ENCODE results near the gene ZNF668. TPM values are rescaled to one million over a fixed set of nuclear protein-coding genes. Genes with fewer than 3 reads are reported as not detected.

The ZNF668 gene
- total RNA-seq, 1 donor from 2014 or later, result 5.3 TPM

Other genes starting within 250 kb of the ZNF668 start
- gene BCL7C, start 180.2 kb downstream of the ZNF668 start, total RNA-seq, result 29.6 TPM
- not detected for gene CTF1, start 177.6 kb downstream of the ZNF668 start, total RNA-seq
- 56.1 TPM for gene FBXL19, start 150.7 kb downstream of the ZNF668 start, total RNA-seq
- 5.5 TPM for gene ORAI3, start 125.2 kb downstream of the ZNF668 start, total RNA-seq
- gene SETD1A, start 116.5 kb downstream of the ZNF668 start, total RNA-seq, result 1.6 TPM
- gene HSD3B7, start 89.0 kb downstream of the ZNF668 start, total RNA-seq, result 2.5 TPM
- gene STX1B, start 63.6 kb downstream of the ZNF668 start, total RNA-seq, result 12.0 TPM
- gene STX4, start 40.7 kb downstream of the ZNF668 start, total RNA-seq, result 11.5 TPM
- gene ZNF646, start 182 bp upstream of the ZNF668 start, total RNA-seq, result 16.5 TPM
- 2.2 TPM for gene PRSS53, start 14.7 kb upstream of the ZNF668 start, total RNA-seq
- gene VKORC1, start 20.6 kb upstream of the ZNF668 start, total RNA-seq, result 30.7 TPM
- 12.6 TPM for gene BCKDK, start 34.1 kb upstream of the ZNF668 start, total RNA-seq
- 41.2 TPM for gene KAT8, start 43.4 kb upstream of the ZNF668 start, total RNA-seq
- not detected for gene PRSS8, start 61.5 kb upstream of the ZNF668 start, total RNA-seq
- gene PRSS36, start 75.8 kb upstream of the ZNF668 start, total RNA-seq, result not detected
- 50.4 TPM for gene FUS, start 105.9 kb upstream of the ZNF668 start, total RNA-seq
- gene PYCARD, start 128.5 kb upstream of the ZNF668 start, total RNA-seq, result 6.6 TPM
- gene TRIM72, start 139.9 kb upstream of the ZNF668 start, total RNA-seq, result 2.3 TPM
- 0.78 TPM for gene PYDC1, start 142.9 kb upstream of the ZNF668 start, total RNA-seq
- 4.7 TPM for gene ITGAM, start 185.7 kb upstream of the ZNF668 start, total RNA-seq